Measurements from ENCODE around the gene ZNF860.

- TF ChIP-seq CTCF (IDR thresholded peaks at IDR 0.05) (no peak), EZH2 (IDR thresholded peaks at IDR 0.05; ENCODE audit: borderline replicate concordance, insufficient read depth, low read depth, low read length, poor library complexity, severe bottlenecking) (no peak)
Measured at GRCh38 chr3:31952205-31952604, 29.3 kb upstream of the ZNF860 start.
